SK-N-SH (cell line): ENCODE measurements around the gene GARIN6. TPM values are rescaled to one million over a fixed set of nuclear protein-coding genes. Genes with fewer than 3 reads are reported as not detected.

Source experiments
- CTCF ChIA-PET: fragments of 300-600, 350-600 bp; formaldehyde crosslinking; extraction: SDS; loops from one replicate; lab custom pipeline; 2021; lab: Yijun Ruan, JAX
- POLR2A ChIA-PET: fragments of 350-600 bp; sonication (Branson Sonifier 250); formaldehyde crosslinking; extraction: SDS; loops from one replicate; lab custom pipeline; 2020; ENCODE audit warnings: antibody characterized with exemption, inconsistent platforms; lab: Yijun Ruan, JAX
- DNase-seq: peaks from one replicate; pipeline ENCODE4 v3.0.0; 2012
- H2AFZ ChIP-seq: fragments of 200-600 bp; sonication (generic); 2 replicates; pipeline ENCODE4 v1.8.1; 2016; ENCODE audit warnings: antibody characterized with exemption, mild to moderate bottlenecking, low read depth
- H3F3A ChIP-seq: fragments of 200-600 bp; sonication (generic); replicated peaks from 2 replicates; pipeline ENCODE3; 2016; ENCODE audit warnings: antibody characterized with exemption, mild to moderate bottlenecking; ENCODE audit not compliant: insufficient read depth
- H3K27ac ChIP-seq, 2 experiments: fragments of 200-500 bp in 1 of 2; fragments of 200-600 bp in 1 of 2; sonication (Bioruptor generic) in 1 of 2; sonication (generic), shearing (Covaris generic) in 1 of 2; 2 replicates each; pipeline versions ENCODE4 v1.5.1 to v1.6.1; 2014 to 2016; ENCODE audit warnings: low read depth in 2 of 2, inconsistent platforms in 1 of 2, low read length in 1 of 2, mild to moderate bottlenecking in 1 of 2, mixed read lengths in 1 of 2
- H3K27me3 ChIP-seq: fragments of 200-600 bp; sonication (generic), shearing (Covaris generic); 2 replicates; pipeline ENCODE4 v1.6.1; 2016; ENCODE audit warnings: mixed run types; ENCODE audit not compliant: insufficient read depth
- H3K36me3 ChIP-seq, 2 experiments: fragments of 200-500 bp in 1 of 2; fragments of 200-600 bp in 1 of 2; sonication (Bioruptor generic) in 1 of 2; sonication (generic) in 1 of 2; replicated peaks in 1 of 2; 2 replicates each; pipeline versions ENCODE3 to v1.5.1; 2014 to 2016; ENCODE audit warnings: low read length in 1 of 2, mild to moderate bottlenecking in 1 of 2; ENCODE audit not compliant: insufficient read depth in 2 of 2, control insufficient read depth in 1 of 2
- H3K4me1 ChIP-seq, 2 experiments: fragments of 200-500 bp in 1 of 2; fragments of 200-600 bp in 1 of 2; sonication (Bioruptor generic) in 1 of 2; sonication (generic), shearing (Covaris generic) in 1 of 2; 2 replicates each; pipeline versions ENCODE4 v1.5.1 to v1.6.1; 2014 to 2016; ENCODE audit warnings: low read depth in 1 of 2, low read length in 1 of 2, mixed run types in 1 of 2; ENCODE audit not compliant: insufficient read depth in 2 of 2, control insufficient read depth in 1 of 2
- H3K4me2 ChIP-seq: fragments of 200-600 bp; sonication (generic), shearing (Covaris generic); 2 replicates; pipeline ENCODE4 v1.6.1; 2017; ENCODE audit warnings: mixed run types
- H3K4me3 ChIP-seq, 2 experiments: fragments of 200-500 bp in 1 of 2; fragments of 200-600 bp in 1 of 2; sonication (Bioruptor generic) in 1 of 2; sonication (generic), shearing (Covaris generic) in 1 of 2; 2 replicates each; pipeline versions ENCODE4 v1.5.1 to v1.8.1; 2014 to 2016; ENCODE audit warnings: low read depth in 2 of 2, inconsistent platforms in 1 of 2, low read length in 1 of 2, mild to moderate bottlenecking in 1 of 2, mixed read lengths in 1 of 2, moderate library complexity in 1 of 2
- H3K79me2 ChIP-seq: fragments of 200-600 bp; sonication (generic); 2 replicates; pipeline ENCODE4 v1.8.1; 2017; ENCODE audit warnings: mild to moderate bottlenecking; ENCODE audit not compliant: insufficient read depth
- H3K9ac ChIP-seq: fragments of 200-600 bp; sonication (generic); 2 replicates; pipeline ENCODE4 v1.6.1; 2017; ENCODE audit warnings: mixed run types
- H3K9me2 ChIP-seq: fragments of 200-600 bp; sonication (generic); 2 replicates; pipeline ENCODE4 v1.6.1; 2017; ENCODE audit warnings: mixed run types
- H3K9me3 ChIP-seq: fragments of 200-600 bp; sonication (generic); 2 replicates; pipeline ENCODE4 v1.6.1; 2017; ENCODE audit warnings: mixed run types, mild to moderate bottlenecking, moderate library complexity
- H4K20me1 ChIP-seq: fragments of 200-600 bp; sonication (generic); 2 replicates; pipeline ENCODE4 v1.6.1; 2017; ENCODE audit warnings: mild to moderate bottlenecking, mixed run types; ENCODE audit not compliant: insufficient read depth
- CHD2 ChIP-seq: fragments of 150-350 bp; IDR thresholded peaks from 2 replicates; pipeline ENCODE4 v1.6.1; 2018; ENCODE audit warnings: low read length; ENCODE audit not compliant: partially characterized antibody
- ELF1 ChIP-seq: IDR thresholded peaks from 2 replicates; pipeline ENCODE4 v1.4.0; 2012
- EP300 ChIP-seq, 2 experiments: IDR thresholded peaks; 2 replicates each; pipeline versions ENCODE4 v1.4.0 to v1.6.1; 2012; ENCODE audit warnings: borderline replicate concordance in 1 of 2, low read depth in 1 of 2, low read length in 1 of 2
- FOSL2 ChIP-seq: IDR thresholded peaks from 2 replicates; pipeline ENCODE4 v1.4.0; 2012; ENCODE audit warnings: low read depth, mild to moderate bottlenecking, moderate library complexity, borderline replicate concordance
- FOXM1 ChIP-seq: IDR thresholded peaks from 2 replicates; pipeline ENCODE4 v1.4.0; 2012; ENCODE audit warnings: low read depth, mild to moderate bottlenecking
- GABPA ChIP-seq: IDR thresholded peaks from 2 replicates; pipeline ENCODE4 v1.4.0; 2012; ENCODE audit warnings: low read depth, mild to moderate bottlenecking
- GATA2 ChIP-seq: sonication (generic); formaldehyde crosslinking; IDR thresholded peaks from 2 replicates; pipeline ENCODE4 v1.5.0; 2020; ENCODE audit warnings: mild to moderate bottlenecking, missing genetic modification reagents
- JUND ChIP-seq: IDR thresholded peaks from 2 replicates; pipeline ENCODE4 v1.4.0; 2012
- MEF2A ChIP-seq: IDR thresholded peaks from 2 replicates; pipeline ENCODE4 v1.4.0; 2012; ENCODE audit warnings: low read depth, borderline replicate concordance
- MXI1 ChIP-seq: IDR thresholded peaks from 2 replicates; pipeline ENCODE4 v1.6.1; 2012; ENCODE audit warnings: mild to moderate bottlenecking, low read depth, low read length, improper control_type of control experiment
- RFX5 ChIP-seq: IDR thresholded peaks from 2 replicates; pipeline ENCODE4 v1.6.1; 2012; ENCODE audit warnings: mild to moderate bottlenecking, improper control_type of control experiment, low read length
- SIN3A ChIP-seq: IDR thresholded peaks from 2 replicates; pipeline ENCODE4 v1.6.1; 2012; ENCODE audit warnings: low read depth, mild to moderate bottlenecking, low read length, moderate library complexity, borderline replicate concordance
- TAF1 ChIP-seq: IDR thresholded peaks from 2 replicates; pipeline ENCODE4 v1.6.1; 2012; ENCODE audit warnings: low read depth, mild to moderate bottlenecking, low read length, moderate library complexity, borderline replicate concordance
- TCF12 ChIP-seq: IDR thresholded peaks from 2 replicates; pipeline ENCODE4 v1.4.0; 2012
- TEAD4 ChIP-seq: IDR thresholded peaks from 2 replicates; pipeline ENCODE4 v1.4.0; 2012; ENCODE audit warnings: mild to moderate bottlenecking, borderline replicate concordance; ENCODE audit not compliant: insufficient read depth
- YY1 ChIP-seq: IDR thresholded peaks from 2 replicates; pipeline ENCODE4 v1.4.0; 2012; ENCODE audit warnings: low read depth, mild to moderate bottlenecking
- WGBS: methylation state at CpG from one replicate; pipeline ENCODE4 v1.1.6; 2017; ENCODE audit warnings: low lambda C conversion rate; 5-methylcytosine and 5-hydroxymethylcytosine counted together
- polyA plus RNA-seq, 3 experiments: library from polyadenylated mRNA; depleted of rRNA; stranded (reverse); fragments of >200 nt; gene quantifications; 2 replicates each; pipeline ENCODE4 v1.2.3, GENCODE V29; 2012
- TF ChIP-seq, protein P1 (sequence below): fragments of 150-350 bp; IDR thresholded peaks from 2 replicates; pipeline ENCODE4 v1.6.1; 2017; ENCODE audit warnings: antibody characterized with exemption, low read length, low read depth, borderline replicate concordance
- TF ChIP-seq, protein P2 (sequence below): IDR thresholded peaks from 2 replicates; pipeline ENCODE4 v1.4.0; 2012; ENCODE audit warnings: low read depth, borderline replicate concordance
- TF ChIP-seq, protein P3 (sequence below): fragments of 150-350 bp; IDR thresholded peaks from 2 replicates; pipeline ENCODE4 v1.6.1; 2016; ENCODE audit warnings: mild to moderate bottlenecking, low read depth, low read length
- TF ChIP-seq, protein P4 (sequence below): IDR thresholded peaks from 2 replicates; pipeline ENCODE4 v1.4.0; 2012; ENCODE audit warnings: low read depth

Gene GARIN6
- polyA plus RNA-seq, 1 of the 3 experiments (the other 2 are of a cell fraction), result not detected

DNA sequence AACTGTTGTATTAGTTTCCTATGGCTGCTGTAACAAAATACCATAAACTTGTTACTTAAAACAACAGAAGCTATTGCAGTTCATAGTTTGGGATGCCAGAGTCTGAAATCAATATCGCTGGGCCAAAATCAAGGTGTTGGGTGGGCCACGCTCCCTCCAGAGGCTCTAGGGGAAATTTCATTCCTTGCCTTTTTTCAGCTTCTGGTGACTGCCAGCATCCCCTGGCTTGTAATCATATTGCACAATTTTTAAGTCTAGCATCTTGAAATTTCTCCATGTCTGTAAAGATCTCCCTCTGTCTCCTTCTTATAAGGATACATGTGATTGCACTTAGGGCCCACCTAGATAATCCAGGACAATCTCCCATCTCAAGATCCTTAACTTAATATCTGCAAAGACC, 48.8 kb upstream of the GARIN6 start:
- DNase-seq, result no peak
- H4K20me1 ChIP-seq, result no peaks in the 10 kb centered on the region
- H3K9me2 ChIP-seq, result no peaks in the 10 kb centered on the region
- no peaks in the 10 kb centered on the region for H3K27me3 ChIP-seq
- TF ChIP-seq CHD2 (no peak), TAF1 (no peak), RFX5 (no peak), FOXM1 (no peak), GABPA (no peak), SIN3A (no peak)
- TF ChIP-seq, protein P1, sequence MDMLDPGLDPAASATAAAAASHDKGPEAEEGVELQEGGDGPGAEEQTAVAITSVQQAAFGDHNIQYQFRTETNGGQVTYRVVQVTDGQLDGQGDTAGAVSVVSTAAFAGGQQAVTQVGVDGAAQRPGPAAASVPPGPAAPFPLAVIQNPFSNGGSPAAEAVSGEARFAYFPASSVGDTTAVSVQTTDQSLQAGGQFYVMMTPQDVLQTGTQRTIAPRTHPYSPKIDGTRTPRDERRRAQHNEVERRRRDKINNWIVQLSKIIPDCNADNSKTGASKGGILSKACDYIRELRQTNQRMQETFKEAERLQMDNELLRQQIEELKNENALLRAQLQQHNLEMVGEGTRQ, result no peak
- TF ChIP-seq, protein P2, sequence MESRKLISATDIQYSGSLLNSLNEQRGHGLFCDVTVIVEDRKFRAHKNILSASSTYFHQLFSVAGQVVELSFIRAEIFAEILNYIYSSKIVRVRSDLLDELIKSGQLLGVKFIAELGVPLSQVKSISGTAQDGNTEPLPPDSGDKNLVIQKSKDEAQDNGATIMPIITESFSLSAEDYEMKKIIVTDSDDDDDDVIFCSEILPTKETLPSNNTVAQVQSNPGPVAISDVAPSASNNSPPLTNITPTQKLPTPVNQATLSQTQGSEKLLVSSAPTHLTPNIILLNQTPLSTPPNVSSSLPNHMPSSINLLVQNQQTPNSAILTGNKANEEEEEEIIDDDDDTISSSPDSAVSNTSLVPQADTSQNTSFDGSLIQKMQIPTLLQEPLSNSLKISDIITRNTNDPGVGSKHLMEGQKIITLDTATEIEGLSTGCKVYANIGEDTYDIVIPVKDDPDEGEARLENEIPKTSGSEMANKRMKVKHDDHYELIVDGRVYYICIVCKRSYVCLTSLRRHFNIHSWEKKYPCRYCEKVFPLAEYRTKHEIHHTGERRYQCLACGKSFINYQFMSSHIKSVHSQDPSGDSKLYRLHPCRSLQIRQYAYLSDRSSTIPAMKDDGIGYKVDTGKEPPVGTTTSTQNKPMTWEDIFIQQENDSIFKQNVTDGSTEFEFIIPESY, result no peak
- no peaks in the 10 kb centered on the region for H3K36me3 ChIP-seq
- no peak overlapping the region for H3K4me3 ChIP-seq
- no peaks in the 10 kb centered on the region for H3K79me2 ChIP-seq
- no peak overlapping the region for H3K4me2 ChIP-seq
- 72% methylated on average over 2 of the region's 2 CpGs for WGBS
- no peaks in the 10 kb centered on the region for H3F3A ChIP-seq
- H3K9ac ChIP-seq, result no peak overlapping the region
- no peaks in the 10 kb centered on the region for H3K9me3 ChIP-seq
- no peaks in the 10 kb centered on the region; a peak in 1 of 4 replicates for H3K4me1 ChIP-seq
- ChIA-PET CTCF (no interaction called here), POLR2A (no interaction called here)
- no peak overlapping the region for H3K27ac ChIP-seq
- no peak overlapping the region for H2AFZ ChIP-seq

DNA sequence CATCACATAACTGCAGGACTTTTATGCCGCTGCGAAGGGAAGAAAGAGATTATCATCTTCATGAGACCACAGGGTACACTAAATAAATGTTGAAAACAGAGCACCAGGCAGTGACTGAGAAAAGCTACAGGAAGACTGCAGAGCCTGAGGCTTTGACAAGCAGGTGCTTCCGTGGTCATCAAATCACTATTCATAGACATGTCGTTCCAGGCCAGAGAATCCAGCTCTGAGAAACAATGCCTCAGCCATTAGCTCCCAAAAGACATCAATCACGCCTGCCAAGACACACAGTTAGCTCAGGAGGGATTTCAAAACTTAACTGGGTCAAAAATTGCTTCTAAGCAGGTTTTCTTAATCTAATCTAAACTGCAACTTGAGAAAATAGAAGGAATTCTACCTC, 47.2 kb upstream of the GARIN6 start:
- Histone ChIP-seq H3K9me2 (no peaks in the 10 kb centered on the region), H3K36me3 (no peaks in the 10 kb centered on the region), H3K4me3 (no peak overlapping the region), H3K27me3 (no peaks in the 10 kb centered on the region), H3K4me2 (no peak overlapping the region), H3K4me1 (no peaks in the 10 kb centered on the region; a peak in 1 of 4 replicates), H3K9ac (no peak overlapping the region), H3K9me3 (no peaks in the 10 kb centered on the region), H2AFZ (no peak overlapping the region), H4K20me1 (no peaks in the 10 kb centered on the region), H3K79me2 (no peaks in the 10 kb centered on the region), H3F3A (no peaks in the 10 kb centered on the region), H3K27ac (no peak overlapping the region)
- ChIA-PET POLR2A (no interaction called here), CTCF (no interaction called here)
- DNase-seq, result no peak
- WGBS, result 38% methylated on average over 5 of the region's 5 CpGs
- no peak for TF ChIP-seq YY1
- TF ChIP-seq CHD2, result no peak
- TF ChIP-seq TEAD4, result no peak
- no peak for TF ChIP-seq MEF2A
- TF ChIP-seq EP300 (IDR thresholded peaks at IDR 0.05; ENCODE audit: borderline replicate concordance in 1 of 2, low read depth in 1 of 2, low read length in 1 of 2), result no peak
- TF ChIP-seq TCF12, result no peak
- TF ChIP-seq SIN3A, result no peak
- TF ChIP-seq FOXM1, result no peak
- TF ChIP-seq, protein P2, result no peak
- TF ChIP-seq RFX5, result no peak
- TF ChIP-seq GATA2, result no peak
- TF ChIP-seq, protein P3, sequence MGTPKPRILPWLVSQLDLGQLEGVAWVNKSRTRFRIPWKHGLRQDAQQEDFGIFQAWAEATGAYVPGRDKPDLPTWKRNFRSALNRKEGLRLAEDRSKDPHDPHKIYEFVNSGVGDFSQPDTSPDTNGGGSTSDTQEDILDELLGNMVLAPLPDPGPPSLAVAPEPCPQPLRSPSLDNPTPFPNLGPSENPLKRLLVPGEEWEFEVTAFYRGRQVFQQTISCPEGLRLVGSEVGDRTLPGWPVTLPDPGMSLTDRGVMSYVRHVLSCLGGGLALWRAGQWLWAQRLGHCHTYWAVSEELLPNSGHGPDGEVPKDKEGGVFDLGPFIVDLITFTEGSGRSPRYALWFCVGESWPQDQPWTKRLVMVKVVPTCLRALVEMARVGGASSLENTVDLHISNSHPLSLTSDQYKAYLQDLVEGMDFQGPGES, result no peak
- no peak for TF ChIP-seq MXI1
- TF ChIP-seq, protein P4, sequence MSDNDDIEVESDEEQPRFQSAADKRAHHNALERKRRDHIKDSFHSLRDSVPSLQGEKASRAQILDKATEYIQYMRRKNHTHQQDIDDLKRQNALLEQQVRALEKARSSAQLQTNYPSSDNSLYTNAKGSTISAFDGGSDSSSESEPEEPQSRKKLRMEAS, result no peak
- TF ChIP-seq JUND, result no peak
- TF ChIP-seq FOSL2, result no peak
- TF ChIP-seq ELF1, result no peak
- TF ChIP-seq, protein P1, result no peak
